Measurements from ENCODE around the gene DIAPH2.

DIAPH2 gene

DNA sequence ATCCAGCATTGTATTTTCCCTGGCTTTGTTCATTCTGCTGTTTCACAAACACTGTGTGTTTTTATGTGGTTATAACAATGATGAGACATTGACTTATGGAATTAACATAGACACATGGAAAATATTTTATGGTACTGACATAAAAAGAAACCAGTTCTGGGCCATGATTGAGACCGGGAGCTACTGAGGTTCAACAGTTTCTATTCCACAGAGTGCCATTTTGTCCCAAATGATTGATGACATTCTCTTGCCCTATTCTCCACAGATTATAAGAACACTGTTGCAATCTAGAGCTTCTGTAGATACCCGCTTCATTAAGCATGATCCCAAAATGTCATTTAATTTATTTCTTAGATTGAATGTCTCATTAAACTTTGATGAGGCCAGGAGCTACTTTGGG, 525.9 kb downstream of the DIAPH2 start:
- no peaks in the 10 kb centered on the region for H3K9me3 ChIP-seq
- no peak for DNase-seq

DNA sequence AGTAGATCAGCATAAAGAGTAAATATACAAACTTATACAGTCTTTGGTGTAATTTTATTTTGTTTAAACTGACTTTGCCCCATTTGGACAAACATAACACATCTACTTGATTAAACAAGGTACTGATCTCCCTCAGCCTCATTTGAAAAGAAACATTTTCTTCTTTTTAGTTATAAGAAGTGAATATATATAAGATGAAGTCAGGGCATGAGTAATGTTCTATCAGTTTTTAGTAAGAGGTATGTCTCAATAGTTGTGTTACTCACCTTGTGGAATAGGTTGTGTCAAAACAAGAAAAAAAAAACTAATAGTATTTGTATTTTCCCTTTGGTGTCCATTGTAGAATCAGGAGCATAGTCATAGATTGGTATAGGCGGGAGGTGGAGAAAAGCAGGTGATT, 526.4 kb downstream of the DIAPH2 start:
- Histone ChIP-seq H3K27me3 (no peaks in the 10 kb centered on the region), H3K36me3 (no peaks in the 10 kb centered on the region), H3K27ac (no peak overlapping the region), H3K9me3 (no peaks in the 10 kb centered on the region), H3K4me1 (no peaks in the 10 kb centered on the region), H3K4me3 (no peak overlapping the region)
- no peak for DNase-seq
- intact Hi-C loops (cut with DNase I; ENCODE audit: low total_unique reads), result no loop called here
- TF ChIP-seq, protein P1, sequence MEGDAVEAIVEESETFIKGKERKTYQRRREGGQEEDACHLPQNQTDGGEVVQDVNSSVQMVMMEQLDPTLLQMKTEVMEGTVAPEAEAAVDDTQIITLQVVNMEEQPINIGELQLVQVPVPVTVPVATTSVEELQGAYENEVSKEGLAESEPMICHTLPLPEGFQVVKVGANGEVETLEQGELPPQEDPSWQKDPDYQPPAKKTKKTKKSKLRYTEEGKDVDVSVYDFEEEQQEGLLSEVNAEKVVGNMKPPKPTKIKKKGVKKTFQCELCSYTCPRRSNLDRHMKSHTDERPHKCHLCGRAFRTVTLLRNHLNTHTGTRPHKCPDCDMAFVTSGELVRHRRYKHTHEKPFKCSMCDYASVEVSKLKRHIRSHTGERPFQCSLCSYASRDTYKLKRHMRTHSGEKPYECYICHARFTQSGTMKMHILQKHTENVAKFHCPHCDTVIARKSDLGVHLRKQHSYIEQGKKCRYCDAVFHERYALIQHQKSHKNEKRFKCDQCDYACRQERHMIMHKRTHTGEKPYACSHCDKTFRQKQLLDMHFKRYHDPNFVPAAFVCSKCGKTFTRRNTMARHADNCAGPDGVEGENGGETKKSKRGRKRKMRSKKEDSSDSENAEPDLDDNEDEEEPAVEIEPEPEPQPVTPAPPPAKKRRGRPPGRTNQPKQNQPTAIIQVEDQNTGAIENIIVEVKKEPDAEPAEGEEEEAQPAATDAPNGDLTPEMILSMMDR (IDR thresholded peaks at IDR 0.05), result no peak

More for the DNA sequence above, 525.9 kb downstream of the DIAPH2 start:
- no peaks in the 10 kb centered on the region for H3K27me3 ChIP-seq
- no peak overlapping the region for H3K27ac ChIP-seq
- no peaks in the 10 kb centered on the region for H3K4me1 ChIP-seq
- TF ChIP-seq, protein P1 (IDR thresholded peaks at IDR 0.05), result no peak
- intact Hi-C loops (cut with DNase I; ENCODE audit: low total_unique reads), result no loop called here
- no peak overlapping the region for H3K4me3 ChIP-seq
- H3K36me3 ChIP-seq, result no peaks in the 10 kb centered on the region

DNA sequence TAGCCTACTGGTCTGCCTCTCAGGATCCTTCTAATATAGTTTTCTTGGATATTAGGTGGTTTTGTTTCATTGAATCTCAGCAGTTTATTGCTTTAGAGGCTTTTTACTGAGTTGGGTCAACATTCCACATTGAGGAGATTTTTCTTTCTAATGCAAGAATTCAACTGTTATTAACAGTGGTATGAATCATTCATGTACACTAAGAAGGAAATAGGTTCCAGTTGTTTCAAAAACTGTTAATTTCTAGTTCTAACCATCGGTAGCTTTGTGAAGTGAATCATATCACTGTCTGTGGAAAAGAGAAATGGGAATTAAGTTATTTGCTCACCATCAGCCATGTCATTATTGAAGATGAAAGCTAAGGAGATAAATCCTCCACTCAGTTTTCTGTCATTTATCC, 530.5 kb downstream of the DIAPH2 start:
- Histone ChIP-seq H3K9me3 (no peaks in the 10 kb centered on the region), H3K36me3 (no peaks in the 10 kb centered on the region), H3K4me3 (no peak overlapping the region), H3K27ac (no peak overlapping the region), H3K4me1 (no peaks in the 10 kb centered on the region), H3K27me3 (no peaks in the 10 kb centered on the region)
- TF ChIP-seq, protein P1 (IDR thresholded peaks at IDR 0.05), result no peak
- no peak for DNase-seq
- intact Hi-C loops (cut with DNase I; ENCODE audit: low total_unique reads), result no loop called here

DNA sequence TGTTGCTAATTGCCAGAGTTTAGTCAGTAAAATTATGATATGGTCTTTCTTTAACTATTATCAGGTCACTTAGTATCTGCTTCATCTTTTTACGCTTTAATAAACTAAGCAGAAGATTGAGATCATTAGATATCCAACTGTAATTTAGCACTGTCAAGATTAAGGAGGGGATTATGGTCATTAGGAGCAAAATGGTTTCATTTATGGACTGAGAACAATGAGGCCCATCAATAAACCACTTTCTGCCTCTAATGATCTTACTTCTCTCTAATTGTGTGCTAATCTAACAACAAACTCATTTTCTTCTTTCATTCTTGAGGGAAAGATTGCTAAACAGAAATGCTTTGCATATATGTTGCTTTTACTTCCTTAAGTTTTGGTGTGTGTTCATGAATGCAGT, 539.5 kb downstream of the DIAPH2 start:
- TF ChIP-seq, protein P1 (IDR thresholded peaks at IDR 0.05), result no peak
- Histone ChIP-seq H3K36me3 (no peaks in the 10 kb centered on the region), H3K4me1 (no peaks in the 10 kb centered on the region), H3K27me3 (no peaks in the 10 kb centered on the region), H3K9me3 (no peaks in the 10 kb centered on the region), H3K4me3 (no peak overlapping the region), H3K27ac (no peak overlapping the region)
- intact Hi-C loops (cut with DNase I; ENCODE audit: low total_unique reads), result no loop called here
- DNase-seq, result no peak

DNA sequence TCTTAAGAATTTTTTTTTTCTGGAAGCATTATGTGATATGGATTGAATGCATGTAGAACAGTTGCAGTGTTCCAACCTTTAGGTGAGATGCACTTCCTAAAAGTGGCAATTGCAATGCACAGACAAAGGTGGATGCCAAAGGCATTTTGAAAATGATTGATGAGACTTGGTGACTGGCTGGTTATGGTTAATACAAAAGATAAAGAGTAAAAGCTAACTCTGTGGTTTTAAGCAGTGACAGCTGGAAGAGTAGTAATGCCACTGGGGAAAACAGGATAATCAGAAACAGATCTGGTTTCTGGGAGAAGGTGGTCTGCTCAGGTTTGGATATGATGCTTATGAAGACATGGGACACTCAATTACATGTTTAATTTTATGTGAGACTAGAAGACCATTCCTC, 544.7 kb downstream of the DIAPH2 start:
- H3K4me3 ChIP-seq, result no peak overlapping the region
- intact Hi-C loops (cut with DNase I; ENCODE audit: low total_unique reads), result no loop called here
- no peaks in the 10 kb centered on the region for H3K9me3 ChIP-seq
- H3K4me1 ChIP-seq, result no peaks in the 10 kb centered on the region
- no peaks in the 10 kb centered on the region for H3K27me3 ChIP-seq
- H3K36me3 ChIP-seq, result no peaks in the 10 kb centered on the region
- TF ChIP-seq, protein P1 (IDR thresholded peaks at IDR 0.05), result no peak
- no peak overlapping the region for H3K27ac ChIP-seq
- DNase-seq, result no peak

DNA sequence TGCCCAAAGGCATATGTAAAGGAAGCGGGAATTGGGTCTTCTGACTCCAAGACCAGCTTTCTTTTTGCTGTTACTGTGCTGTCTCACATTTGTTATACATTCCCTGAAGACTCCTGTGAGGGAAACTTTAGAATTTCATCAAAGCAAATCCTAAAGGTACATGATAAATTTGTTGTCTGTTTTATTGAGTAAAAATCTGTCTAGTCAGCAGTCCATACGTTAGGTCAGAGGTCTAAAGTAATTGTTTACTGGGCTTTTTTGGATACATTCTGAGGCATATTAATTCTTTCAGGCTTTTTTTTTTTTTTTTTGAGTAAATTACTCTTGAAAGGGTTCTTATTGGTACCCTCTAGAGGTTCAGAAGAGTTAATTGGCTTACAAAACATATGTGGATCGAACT, 546.3 kb downstream of the DIAPH2 start:
- Histone ChIP-seq H3K36me3 (no peaks in the 10 kb centered on the region), H3K9me3 (no peaks in the 10 kb centered on the region), H3K27me3 (no peaks in the 10 kb centered on the region), H3K27ac (no peak overlapping the region), H3K4me3 (no peak overlapping the region), H3K4me1 (no peaks in the 10 kb centered on the region)
- no peak for DNase-seq
- intact Hi-C loops (cut with DNase I; ENCODE audit: low total_unique reads), result no loop called here
- TF ChIP-seq, protein P1 (IDR thresholded peaks at IDR 0.05), result no peak
